HG02970 (cell line): ENCODE data around the gene SLC24A3.

Source experiments
- ATAC-seq: cut with Tn5 transposase; IDR thresholded peaks from one replicate; pipeline ENCODE4 v1.9.1; 2021; ENCODE audit warnings: mild to moderate bottlenecking, moderate library complexity, moderate number of reproducible peaks; ENCODE audit not compliant: unreplicated experiment, low FRiP score

The SLC24A3 gene

DNA sequence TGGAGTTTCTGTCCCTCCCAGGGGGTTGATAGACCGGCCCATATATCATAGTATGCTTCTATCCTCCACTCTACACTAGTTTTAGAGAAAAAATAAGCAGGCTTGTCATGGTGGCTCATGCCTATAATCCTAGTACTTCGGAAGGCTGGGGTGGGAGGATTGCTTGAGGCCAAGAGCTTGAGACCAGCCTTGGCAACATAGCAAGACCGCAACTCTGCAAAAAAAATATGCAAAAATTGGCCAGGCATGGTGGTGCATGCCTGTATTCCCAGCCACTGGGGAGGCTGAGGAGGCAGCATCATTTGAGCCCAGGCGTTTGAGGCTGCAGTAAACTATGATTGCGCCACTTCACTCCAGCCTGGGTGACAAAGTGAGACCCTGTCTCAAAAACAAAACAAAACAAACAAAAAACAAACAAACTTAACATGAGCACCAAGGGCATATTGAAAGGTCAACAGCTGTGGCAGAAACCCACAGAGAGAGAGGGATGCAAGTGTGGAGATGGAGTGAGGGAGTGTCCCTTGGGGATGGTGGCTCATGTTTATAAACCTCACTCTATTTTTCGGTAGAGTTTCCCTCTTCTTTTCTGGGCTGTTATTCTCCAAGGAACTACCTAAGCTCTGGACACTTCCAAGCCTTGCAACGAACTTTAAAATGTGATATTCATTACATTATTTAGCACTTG, 24.1 kb downstream of the SLC24A3 start:
- no peak for ATAC-seq

DNA sequence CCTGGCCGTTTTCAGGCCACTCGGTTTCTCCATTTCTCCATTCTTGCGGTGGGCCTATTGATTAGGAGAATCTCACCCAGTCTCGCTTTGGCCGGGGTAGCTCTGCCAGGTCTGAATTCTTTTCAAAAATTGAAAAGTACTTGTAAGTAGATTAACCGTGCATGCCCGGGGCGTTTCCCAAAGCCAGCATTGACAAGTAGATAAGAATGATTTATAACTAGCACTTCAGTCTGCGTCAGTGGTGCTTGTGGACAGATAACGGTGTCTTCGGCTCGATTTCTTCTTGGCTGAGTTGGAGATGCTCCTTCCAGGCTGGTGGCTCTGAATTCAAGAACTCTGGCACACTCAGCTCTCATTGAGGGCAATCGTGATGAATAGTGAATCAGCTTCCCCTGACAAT, 29.0 kb downstream of the SLC24A3 start:
- ATAC-seq: no peak

DNA sequence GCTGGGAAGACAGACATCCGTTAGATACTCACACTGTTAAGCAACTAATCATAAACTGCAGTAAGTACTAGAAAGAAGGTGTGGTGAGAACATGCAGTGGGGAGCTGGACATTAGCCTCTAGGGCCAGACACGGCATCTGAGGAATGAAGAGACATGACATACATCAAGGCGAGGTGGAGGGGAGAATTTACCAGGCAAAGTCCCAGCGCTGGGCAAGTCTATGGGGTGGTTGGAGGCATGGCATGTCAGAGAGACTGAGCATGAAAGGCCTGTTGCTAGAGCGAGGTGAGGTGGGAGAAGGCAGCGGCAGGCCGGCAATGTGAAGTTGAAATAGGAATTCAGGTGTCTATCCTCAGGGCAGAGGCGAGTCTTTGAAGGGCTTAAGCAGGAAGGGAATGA, 31.8 kb downstream of the SLC24A3 start:
- no peak for ATAC-seq

DNA sequence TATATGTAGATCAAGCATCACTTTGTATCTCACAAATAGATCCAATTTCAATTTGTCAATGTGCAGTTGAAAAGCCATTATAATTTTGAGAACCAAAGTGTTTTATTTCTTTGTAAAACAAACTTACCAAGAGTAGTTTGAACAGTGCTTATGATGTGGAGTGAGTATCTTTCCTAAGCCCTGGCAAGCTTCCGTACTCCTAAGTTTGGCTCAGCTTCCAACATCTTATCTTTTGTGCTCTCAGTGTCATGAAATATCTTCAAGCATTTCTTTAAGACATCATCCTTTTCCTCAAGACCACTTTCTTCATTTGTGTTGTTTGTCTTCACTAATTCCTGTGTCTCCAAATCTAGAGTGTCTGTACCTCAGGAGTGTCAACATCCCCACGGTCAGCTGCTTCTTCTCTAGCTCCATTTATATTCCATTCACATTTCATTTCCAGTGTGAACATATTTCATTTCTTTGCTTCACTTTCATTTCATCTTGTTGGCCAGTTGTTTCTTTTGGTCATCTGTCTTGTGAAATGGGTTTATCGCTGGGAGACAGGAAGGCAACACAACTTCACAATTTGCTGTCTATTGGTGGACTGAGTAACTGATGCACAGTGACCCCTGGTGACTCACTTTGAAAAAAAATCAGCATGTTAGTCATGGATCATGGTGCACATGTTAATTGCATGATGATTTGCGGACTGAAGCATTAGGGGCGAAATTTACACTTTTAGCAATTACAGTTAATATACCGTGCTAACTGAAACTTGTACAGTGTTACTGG, 36.9 kb downstream of the SLC24A3 start:
- no peak for ATAC-seq

DNA sequence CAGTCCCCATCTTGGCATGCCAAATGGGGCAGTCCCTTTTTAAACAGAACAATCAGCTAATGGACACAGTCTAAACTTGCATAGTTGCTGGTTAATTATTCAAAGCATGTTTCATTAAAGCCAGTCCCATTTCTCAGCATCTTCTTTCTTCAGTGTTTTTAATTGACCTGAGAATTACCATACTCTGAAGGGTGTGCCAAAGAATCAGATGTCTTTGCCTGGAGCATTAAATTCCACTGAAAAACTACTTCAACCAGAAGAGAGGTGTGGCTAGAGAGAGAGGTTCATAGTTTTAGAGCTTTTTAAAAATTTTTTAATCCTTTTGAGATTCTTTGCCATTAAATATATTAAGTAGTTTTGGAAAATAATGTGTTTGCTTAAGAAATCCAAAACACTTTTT, 37.9 kb downstream of the SLC24A3 start:
- no peak for ATAC-seq

DNA sequence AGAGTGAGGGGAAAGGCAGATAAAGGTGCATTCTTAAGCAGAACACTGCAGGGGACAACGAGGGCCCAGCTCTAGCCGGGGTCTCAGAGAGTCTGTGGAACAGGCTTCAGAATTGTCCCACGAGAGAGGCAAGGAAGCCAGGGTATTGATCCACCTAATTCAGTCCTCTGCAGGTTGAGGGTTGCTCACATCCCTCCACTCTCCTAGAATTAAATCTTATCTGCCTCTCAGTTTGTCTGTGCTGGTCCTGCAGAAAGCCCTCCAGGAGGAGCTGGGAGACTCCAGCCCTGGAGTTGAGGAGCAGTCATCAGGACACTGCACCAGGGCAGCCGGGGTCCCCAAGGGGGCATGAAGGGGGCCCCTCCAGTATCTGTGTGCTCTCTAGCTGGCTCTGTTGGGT, 39.1 kb downstream of the SLC24A3 start:
- no peak for ATAC-seq

DNA sequence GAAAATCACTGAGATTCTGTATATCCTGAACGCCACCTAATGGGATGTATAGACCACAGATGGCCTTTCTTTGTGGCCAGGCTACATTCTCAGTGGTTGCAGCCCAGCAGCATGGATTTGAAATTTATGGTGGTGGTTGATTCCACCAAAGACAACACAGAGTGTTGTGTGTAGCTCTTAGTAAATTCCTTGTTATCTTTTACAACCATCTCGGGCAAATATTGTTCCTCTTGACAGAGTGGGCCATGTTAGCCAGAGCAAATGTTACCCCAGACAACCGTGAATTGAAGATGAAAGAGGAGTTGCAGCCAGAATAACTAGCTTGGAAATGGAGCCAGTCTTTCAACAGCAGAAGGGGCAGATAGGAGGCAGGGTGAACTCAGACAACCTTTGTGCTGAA, 39.5 kb downstream of the SLC24A3 start:
- ATAC-seq: no peak

DNA sequence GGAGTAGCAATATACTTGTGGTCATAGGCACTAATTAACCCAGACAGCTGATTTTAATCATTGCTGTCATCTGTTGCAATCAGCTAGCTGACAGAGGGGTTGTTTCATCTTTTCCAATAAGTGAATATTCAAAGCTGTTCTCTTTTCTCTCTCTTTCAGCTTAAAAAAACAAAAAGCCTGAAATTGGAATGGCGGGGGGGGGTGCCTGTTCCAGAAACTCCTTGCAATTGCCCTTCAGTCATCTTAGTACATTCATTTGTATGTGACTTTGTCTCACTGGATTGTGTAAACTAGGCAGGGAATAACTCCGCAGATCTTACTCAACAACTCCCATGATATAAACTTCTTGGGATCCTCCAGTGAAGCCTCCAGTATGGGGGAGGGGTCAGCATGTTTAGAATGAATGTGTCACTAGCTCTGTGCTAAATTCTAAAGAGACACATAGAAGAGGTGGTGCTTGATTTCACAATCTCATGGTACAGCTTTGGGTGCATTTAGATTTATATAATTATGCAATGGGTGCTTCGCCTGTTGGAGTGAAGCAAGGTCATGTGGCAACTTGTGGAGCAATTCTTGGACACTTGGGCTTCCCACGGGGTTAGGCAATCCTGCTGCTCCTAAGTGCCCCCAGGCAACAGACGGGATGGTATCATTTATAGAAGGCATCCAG, 40.1 kb downstream of the SLC24A3 start:
- ATAC-seq: no peak

DNA sequence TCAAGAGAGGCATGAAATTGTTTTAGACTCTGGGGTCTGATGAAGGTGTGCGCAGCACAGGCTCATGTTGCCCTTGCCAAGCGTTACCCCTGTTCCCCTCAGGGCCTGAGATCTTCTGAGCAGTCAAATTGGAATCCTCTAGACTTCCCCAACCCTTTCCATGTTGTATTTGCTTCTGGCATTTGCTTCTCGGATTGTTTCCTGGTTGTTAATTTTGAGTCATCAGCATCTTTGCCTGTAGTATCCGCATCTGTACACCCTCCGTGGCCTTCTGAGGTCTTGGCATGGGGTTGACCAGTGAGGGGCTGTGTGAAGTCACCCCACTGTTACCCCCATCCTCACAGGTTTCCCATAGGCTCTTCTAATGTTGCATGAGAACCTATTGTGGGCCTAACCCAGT, 40.9 kb downstream of the SLC24A3 start:
- ATAC-seq: no peak

DNA sequence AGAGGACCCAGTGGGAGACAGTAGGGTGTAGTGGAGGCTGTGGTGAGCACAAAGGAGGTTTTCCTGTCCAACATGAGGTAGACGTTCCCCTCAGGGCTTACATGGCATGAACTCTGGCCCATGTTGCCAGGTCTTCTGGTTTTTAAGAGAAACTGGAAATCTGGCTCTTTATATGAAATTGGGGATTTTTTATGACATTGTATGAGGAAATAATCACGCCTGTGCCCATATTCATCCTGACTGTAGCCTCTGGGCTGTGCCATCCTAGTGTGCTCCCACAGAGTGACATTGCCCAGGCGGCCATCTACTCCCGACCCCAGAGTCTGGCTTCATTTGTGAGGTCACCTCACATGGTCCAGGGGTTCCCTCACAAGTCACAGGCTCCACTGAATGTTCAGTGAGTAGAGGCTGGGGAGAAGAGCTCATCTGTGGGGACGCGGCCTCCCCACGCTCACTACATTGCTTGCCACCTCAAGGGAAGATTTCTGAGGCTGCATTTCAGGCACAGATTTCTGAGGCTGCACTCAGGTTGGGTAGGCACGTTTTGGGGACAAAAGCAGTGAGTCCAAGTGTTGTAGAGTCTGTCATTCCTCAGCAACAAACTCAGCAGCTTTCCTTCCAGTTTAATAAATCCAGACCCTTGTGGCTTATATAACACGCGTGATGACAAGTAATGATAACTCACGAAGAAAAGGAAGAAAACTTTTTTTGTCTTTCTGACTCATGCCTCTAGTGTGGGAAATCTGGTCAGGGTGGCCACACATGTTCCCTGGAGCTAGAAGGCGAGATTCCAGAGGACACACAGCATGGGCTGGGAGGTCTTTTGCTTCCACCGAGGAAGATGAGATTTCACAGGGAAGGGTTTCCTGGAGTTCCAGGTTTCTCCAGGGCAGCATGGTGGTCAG, 41.7 kb downstream of the SLC24A3 start:
- ATAC-seq: no peak

DNA sequence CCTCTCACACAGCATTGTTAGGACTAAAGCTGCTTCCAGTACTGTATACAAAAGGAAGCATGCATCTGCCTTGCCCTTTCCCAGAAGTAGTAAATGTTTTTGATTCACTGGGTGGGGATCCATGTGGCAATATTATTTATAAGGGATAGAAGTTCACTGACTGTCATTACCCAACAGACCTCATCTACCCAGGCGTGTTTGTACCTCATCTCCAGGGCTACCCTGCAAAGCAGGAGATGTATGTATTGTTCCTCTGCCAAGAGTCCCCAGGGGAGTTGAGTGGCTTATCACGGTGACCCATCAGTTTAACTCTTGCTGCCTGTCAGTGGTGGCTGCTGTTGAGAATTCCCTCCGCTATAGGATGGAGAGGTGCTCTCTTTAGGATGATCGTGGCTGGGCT, 42.5 kb downstream of the SLC24A3 start:
- no peak for ATAC-seq

DNA sequence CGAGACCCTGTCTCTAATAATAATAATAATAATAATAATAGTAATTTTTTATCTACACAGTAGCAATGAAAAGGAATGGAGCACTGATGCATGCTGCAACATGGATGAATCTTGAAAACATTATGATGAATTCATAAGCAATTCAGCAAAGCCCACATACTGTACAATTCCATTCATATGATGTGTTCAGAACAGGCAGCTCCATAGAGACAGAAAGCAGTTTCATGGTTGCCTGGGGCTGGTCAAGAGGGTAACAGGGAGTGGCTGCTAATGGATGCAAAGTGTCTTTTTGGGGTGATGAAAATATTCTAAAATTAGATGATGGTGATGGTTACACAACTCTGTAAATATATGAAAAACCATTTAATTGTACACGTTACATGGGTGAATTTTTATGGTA, 43.6 kb downstream of the SLC24A3 start:
- no peak for ATAC-seq

DNA sequence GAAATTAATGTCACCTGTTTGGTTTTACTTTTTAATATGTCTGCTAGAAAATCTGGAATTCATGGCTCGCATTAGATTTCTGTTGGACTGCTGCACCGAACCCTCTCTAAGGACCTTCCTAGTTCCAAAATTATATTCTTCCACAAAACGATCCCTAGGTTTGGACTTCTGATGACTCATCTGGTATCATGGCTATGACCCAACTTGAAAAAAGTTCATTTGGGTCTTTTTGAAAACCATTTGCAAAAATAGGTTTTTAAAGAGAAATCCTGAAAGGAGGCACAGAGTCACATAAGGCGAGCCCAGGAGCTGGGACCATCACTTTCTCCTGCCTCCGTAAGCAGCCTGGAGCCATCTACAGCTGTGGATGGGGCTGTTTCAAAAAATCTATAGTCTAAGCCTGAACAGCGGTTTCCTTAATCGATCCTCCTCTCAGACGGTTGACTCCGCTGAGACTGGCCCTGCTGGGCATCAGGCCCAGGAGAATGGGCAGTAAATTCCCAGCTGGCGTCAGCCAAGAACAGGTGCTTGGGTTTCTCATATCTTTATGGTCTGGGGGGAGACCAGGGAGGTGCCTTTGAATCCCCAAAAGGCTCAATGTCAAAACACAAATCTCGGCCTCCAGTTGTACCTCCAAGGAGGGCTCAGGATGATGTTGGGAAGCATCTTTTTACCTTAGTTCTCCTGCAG, 44.6 kb downstream of the SLC24A3 start:
- no peak for ATAC-seq

DNA sequence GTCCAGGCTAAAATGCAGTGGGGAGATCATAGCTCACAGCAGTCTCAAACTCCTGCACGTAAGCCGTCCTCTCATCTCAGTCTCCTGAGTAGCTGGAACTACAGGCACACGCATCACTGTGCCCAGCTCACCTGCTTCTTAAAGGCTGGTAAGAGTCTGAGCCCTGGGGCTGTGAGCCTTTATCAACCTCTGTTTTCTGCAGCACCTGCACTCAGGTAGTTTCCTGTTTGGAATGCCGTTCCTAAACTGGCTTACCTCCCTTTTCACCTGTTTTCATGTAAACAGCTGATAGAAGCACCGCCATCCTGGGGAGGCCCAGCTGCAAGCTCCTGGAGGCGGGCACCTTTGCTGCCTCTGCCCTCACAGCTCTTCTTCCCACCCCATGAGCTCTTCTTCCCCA, 45.4 kb downstream of the SLC24A3 start:
- no peak for ATAC-seq

DNA sequence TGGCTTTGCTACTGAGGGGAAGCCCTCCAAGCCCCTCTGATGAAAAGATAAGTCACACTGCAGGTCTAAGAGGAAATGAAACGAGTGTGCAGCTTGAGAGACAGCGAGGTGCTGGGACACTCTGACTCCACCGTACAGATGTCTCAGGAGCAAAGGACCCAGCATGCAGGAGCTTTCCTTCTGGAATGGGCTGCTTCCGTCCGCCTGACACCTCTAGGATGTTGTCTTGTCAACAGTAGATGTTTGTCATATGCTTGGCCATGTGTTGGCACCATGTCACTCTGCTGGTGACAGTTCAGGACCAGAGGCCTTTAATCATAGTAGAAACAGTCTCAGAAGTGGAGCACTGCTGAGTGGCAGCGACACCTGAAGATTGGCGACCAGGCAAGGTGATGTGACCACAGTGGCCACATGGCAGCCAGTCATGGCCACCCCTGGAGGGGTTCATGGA, 46.7 kb downstream of the SLC24A3 start:
- no peak for ATAC-seq

DNA sequence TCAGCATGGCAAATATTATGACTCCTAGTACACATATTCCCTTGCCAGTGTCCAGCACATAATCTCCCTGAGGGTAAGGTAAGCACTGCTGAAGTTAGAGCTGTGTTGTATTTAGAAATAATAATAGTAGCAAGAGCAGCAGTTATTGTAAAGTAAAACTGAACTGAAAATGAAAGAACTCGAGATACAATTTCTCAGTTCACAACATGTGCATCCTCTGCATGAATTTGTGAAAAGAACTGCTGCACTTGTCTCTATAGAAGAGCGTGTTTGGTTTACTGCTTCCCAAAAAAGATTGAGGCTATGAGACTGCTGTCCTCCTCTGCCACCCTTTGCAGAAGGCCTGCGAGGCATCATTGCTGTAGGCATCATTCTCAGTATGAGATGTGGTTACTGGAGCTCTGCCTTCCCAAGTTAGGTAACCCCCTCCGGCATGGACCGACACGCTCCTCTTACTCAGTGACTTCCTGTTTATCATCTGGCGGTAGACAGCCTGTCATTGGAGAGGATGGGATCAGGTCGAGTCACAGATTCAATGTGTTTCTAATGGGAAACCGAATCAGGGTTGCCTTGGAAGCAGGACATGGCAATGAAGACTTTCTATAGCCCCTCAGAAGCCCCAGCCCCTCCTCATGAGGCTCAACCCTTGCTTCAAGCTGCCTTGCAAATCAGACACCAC, 48.1 kb downstream of the SLC24A3 start:
- no peak for ATAC-seq

DNA sequence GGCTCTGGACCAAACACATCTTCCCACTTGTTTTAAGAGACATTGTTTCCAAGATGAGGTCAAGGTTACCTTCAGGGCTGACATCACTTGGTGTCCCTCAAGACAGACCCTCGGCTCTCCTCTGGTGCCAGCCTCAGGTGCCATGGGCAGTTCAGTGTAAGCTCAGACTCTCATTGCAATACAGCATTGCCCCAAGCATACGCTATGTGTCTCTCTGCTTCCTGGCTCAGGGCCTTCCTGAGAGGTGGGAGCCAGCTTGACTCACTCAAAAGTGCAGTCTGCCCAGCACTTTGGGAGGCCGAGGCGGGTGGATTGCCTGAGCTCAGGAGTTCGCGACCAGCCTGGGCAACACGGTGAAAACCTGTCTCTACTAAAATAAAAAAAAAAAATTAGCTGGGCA, 51.7 kb downstream of the SLC24A3 start:
- ATAC-seq: no peak

DNA sequence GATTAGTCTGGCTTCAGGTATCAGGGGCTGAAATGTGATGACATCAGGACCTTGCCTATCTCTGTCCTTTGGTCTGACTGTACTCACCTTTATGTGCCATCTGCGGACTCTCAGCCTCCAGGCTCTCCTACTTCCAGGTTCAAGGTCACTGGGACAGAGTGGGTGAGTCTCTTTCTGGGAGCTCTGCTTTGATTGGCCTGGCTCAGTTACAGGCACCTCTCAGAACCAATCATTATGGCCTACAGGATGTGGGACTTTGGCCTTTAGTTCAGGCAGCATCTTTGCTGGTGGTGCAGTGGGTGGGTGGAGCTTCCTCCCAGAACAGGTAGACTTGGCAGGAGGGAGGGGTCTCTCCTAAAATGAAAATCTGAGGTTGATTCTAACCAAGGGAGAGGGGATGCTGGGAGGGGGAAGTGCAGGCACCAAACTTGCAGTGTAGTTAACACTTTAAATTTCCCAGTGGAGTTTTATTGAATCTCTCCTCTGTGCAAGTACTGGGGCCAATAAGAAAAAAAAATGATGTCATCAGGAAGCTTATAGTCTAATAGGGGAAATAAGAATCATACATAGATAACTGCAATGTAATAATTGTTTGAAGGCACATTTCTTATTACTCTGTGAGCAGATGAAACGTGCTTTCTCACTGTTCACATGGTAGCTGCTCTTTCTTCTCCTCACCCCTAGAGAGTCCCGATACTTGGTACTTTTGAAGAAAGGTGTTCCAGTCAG, 53.4 kb downstream of the SLC24A3 start:
- no peak for ATAC-seq

DNA sequence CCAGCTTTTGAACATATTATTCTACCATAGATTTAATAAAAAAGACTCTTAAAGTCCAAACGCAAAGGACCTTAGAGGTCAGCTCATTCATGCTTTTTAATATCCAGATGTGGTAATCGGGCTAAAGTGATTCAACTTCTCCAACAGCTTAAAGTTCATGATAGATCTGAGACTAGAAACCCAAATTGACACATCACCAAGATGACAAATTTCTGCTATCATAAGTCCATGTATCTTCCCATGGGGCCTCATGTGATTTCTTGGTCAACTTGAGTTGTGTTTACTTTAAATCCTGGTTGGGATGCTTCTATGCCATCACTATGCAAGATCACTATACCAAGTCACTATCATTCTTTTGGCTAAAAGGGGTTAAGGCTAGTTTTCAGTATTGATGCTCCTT, 56.0 kb downstream of the SLC24A3 start:
- no peak for ATAC-seq
